HG02759 (cell line): ENCODE results near the gene PRICKLE3.

ENCODE experiments used
- ATAC-seq: cut with Tn5 transposase; IDR thresholded peaks from one replicate; pipeline ENCODE4 v1.9.1; 2021; ENCODE audit warnings: mild to moderate bottlenecking, moderate library complexity; ENCODE audit not compliant: unreplicated experiment

Gene PRICKLE3

DNA sequence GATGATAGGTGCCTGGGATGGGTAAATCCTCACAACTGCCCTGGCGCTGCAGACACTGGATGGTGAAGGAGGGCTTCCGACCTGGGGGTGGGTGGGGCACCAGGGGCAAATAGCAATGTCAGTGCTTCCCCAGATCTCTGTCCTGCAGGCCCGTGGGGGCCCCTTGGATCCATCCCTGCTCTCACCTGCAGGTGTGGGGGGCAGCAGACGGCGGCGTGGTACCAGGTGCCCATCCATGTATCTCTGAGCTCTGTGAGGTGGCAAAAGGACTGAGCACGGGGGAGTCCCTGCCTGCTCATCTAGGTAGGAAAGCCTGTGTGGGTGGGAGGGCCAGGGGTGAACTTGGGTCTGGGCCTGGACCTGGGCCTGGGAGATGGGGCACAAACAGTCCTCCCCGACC, 20.4 kb upstream of the PRICKLE3 start:
- ATAC-seq = no peak

GRCh38 chrX:49205443-49205842, 19.3 kb upstream of the PRICKLE3 start:
- no peak for ATAC-seq

GRCh38 chrX:49204709-49205108, 18.5 kb upstream of the PRICKLE3 start:
- ATAC-seq = no peak

DNA sequence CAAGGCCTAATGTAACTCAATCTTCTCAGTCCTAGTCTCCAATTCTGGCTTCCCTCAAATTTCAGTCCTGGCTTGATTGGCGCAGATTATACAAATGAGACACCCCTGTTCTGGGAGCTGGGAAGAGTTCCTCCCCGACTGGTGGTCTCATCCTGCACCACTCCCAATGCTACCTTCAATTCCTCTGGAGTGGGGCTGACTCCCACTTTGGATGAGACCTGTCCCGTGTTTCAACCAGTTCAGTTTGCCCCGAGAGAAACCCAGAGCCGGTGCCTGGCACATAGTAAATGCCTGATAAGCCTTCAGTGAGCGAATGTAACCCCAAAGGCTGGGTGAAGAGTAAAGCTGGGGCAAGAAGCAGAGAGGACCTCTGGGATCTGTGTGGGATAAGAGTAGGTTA, 17.8 kb upstream of the PRICKLE3 start:
- no peak for ATAC-seq

GRCh38 chrX:49203536-49203935, 17.4 kb upstream of the PRICKLE3 start:
- ATAC-seq = no peak

GRCh38 chrX:49202022-49202421, 15.8 kb upstream of the PRICKLE3 start:
- no peak for ATAC-seq

DNA sequence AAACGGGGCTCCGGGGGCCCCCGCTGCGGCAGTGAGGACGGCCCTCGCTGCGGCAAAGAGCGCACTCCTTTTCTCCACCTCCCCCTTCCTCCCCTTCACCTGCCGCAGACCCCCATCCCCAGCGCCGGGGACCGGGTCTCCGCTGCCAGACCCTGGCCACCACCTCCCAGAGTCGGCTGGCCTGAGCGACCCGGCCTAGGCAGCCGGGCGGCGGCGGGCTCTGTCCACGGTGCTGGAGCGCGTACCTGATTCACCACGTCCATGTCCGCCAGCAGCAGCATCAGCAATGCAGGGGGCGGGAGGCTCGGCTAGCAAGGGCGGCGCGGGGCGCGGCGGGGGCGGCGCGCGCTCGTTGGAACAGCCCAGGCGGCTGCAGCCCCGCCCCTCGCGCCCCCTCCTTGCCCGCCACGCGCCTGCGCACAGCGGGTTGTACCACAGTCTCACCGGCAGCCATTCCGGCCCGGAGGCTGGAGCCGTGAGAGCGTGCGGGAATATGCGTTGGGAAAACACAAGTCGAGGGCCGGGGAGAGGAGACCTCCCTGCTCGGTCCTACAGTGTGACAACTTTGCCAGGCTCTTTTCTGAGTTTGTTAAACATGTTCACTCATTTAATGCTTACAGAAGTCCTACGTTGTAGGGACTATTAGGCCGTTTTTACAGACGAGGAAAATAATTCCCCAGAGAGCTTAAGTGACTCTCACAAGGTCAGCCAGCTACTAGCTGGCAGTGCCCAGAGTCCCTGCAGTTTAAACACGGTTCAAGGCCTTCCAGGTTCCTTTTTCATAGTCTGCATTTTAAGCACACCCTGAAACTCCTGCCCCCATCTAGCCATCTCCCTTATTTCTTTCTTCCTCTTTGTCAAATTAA, 14.0 kb upstream of the PRICKLE3 start, which contains the start of gene SYP:
Gene SYP (minus strand): TSS at position 288 of the 866 bp plus-strand sequence. CDS start 7 bp downstream, at position 281.
- ATAC-seq = peak; percentile 98

GRCh38 chrX:49199315-49199595, 13.1 kb upstream of the PRICKLE3 start:
- ATAC-seq = no peak

- ATAC-seq = no peak
These were observed 12.6 kb upstream of the PRICKLE3 start for GRCh38 chrX:49198540-49199314.

GRCh38 chrX:49197543-49198087, 11.4 kb upstream of the PRICKLE3 start:
- no peak for ATAC-seq

GRCh38 chrX:49193542-49193964, 7.4 kb upstream of the PRICKLE3 start:
- ATAC-seq = no peak

- no peak for ATAC-seq
These were observed 6.7 kb upstream of the PRICKLE3 start for GRCh38 chrX:49192722-49193328.

GRCh38 chrX:49191574-49192011, 5.4 kb upstream of the PRICKLE3 start:
- peak; percentile 5 for ATAC-seq

DNA sequence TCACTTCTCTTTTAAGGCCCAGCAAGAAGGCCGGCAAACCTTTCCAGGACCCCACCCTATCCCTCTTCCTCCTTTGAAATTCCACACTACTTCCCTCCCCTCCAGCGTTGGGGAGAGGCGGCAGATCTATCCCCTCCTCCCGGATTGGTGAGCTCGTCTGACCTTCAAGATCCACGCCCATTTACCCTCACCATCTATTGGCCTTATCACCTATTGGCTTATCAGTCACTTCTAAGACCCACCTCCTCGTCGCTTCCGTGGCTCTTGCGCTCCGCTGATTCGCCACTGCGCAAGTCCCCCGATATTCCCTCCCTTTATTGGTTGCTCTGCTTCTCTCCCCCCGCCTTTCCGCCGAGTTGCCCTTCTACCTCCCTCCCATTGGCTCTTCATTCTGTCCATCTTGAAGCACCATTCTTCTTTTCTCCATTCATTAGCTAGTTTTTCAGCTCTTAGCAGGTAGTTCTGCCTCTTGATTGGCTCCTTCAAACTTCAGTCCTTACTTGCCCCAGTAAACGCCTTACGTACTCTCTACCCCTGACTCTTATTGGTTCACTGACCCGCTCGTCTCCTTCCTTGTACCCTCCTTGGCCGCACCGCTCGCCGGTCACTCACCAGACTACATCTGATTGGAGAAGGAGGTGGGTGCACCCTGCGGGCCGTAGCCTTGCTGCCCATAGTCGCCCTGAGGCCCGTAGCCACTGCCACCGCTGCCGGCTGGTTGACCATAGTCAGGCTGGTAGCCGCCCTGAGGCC, 4.8 kb upstream of the PRICKLE3 start:
- ATAC-seq = peak; percentile 87

- ATAC-seq = no peak
These were observed 3.4 kb upstream of the PRICKLE3 start for GRCh38 chrX:49189606-49190005.

GRCh38 chrX:49188468-49189076, 2.4 kb upstream of the PRICKLE3 start:
- no peak for ATAC-seq

- no peak for ATAC-seq
These were observed 1.4 kb upstream of the PRICKLE3 start for GRCh38 chrX:49187526-49187925.

GRCh38 chrX:49187028-49187394, 838 bp upstream of the PRICKLE3 start:
- ATAC-seq = no peak

DNA sequence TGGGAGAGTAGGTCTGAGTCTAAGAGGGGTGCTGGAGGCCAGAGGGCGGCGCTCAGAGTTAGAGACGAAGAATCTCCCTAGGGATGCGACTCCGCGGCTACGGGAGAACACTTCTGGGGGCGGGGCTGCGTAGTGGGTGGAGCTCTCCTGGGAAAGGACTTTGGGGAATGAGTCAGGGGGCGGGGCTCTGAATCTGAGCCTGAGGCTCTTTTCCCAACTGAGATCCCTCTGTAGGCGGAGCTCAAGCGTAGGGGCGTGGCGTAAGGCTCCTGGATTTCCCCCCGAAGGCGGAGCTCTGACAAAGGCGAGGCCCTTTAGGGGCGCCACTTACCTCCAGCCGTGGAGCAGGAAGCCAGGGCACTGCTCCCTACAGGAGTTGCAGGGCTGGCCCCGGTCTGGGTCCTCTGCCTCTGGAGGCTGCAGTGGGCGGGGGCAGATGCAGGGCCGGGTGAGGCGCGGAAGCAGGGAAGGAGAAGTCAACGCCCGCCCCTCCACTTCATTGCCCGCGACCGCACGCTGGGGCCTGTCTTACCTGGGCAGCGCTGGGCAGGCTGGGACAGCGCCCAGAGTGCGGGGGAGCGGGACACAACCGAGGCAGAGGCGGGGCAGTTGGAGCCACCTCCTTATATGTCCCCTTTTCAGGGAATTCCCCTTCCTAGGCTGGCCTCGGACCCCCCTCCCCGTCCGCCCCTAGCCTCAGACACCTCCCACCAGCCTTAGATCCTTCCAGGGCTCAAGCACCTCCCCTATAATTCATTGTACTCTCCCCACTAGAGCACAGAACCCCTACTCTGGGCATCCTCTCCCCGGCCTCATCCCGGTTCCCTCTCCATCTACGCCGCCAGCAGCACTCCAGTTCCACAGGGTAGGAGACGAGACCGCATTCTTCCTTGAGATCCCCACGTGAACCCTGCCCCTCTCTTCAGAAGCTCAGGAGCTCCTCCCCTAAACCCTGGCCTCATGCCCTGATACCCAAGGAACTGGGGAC, 1.6 kb downstream of the PRICKLE3 start:
- ATAC-seq = peak; percentile 38
